ENCODE measurements around the gene TRAPPC12. TPM values are rescaled to one million over a fixed set of nuclear protein-coding genes. Genes with fewer than 3 reads are reported as not detected.
"Not testable (repeated sequence)": the region's sequence is repeated elsewhere in the genome, so short reads cannot be mapped to it uniquely, and the experiment has no call there.

The TRAPPC12 gene
- total RNA-seq, 1 donor from 2014 or later: 89.7 TPM

GRCh38 chr2:3490191-3491170 is 111.0 kb downstream of the TRAPPC12 start:
- Mint-ChIP-seq H3K9me3 (ENCODE audit: unreplicated experiment) (no peaks in the 10 kb centered on the region), H3K4me1 (ENCODE audit: unreplicated experiment) (peaks cover 8% of the 10 kb centered on the region), H3K36me3 (ENCODE audit: unreplicated experiment) (peaks cover 2% of the 10 kb centered on the region), H3K27me3 (ENCODE audit: unreplicated experiment) (no peaks in the 10 kb centered on the region), H3K4me3 (ENCODE audit: unreplicated experiment) (no peak overlapping the region), H3K27ac (ENCODE audit: unreplicated experiment) (no peak overlapping the region)
- peak; percentile 82 for DNase-seq (ENCODE audit: extremely low spot score, unreplicated experiment)
- no peak for TF ChIP-seq CTCF (IDR thresholded peaks at IDR 0.05)

DNA sequence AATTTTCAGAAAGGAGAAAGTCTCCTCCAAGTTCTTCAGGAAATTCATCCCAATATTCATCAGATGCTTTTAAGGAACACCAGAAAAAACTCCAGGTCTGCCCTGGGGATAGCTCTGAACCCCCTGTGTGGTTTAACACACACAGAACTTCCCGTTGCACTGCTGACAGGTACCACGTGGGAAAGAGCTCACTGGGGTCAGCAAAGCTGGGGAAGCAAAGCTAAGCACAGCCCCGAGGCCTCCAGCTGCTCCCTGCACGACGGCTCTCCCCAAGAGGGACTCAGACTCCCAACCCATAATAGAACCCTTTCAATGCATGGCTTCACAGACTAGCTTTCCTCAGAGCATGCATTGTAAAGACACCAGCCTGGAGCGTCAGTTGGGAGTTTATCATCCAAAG is 111.8 kb downstream of the TRAPPC12 start:
- no peak for TF ChIP-seq CTCF (IDR thresholded peaks at IDR 0.05)
- no peaks in the 10 kb centered on the region for H3K9me3 Mint-ChIP-seq (ENCODE audit: unreplicated experiment)

DNA sequence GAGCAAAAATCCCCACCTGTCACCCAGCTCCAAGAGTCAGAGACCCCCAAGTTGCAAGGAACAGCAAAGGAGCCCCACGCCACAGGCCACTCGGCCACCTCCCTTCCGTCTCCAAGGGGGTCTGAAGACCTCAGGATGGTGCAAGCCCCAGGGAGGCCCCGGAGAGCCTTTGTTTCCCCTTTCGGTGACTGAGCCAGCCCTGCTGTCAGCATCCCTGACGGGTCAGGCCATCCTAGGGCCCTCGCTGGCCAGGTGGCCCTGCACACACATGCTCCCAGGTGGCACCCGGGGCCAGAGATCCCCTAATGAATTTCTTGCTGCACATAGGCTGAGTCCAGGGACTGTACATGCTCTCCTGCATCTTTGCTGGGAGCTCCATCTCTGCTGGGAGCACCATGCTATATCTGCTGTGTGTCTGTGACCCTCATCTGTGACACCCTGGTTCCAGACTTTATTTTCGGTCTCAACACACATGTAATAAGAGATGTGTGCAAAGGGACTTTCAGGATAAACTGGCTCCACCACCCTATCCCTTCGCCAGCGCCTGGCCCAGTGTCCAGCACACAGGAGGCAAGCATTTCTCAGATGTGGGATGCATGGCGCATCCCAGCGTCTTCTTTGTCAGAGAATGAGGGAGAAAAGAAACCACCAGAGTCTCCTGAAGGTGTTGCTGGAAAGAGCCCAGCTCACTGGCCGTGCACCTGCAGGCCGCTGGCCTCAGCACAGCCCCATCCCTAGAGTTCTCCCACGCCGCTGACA is 112.4 kb downstream of the TRAPPC12 start:
- no peak overlapping the region for H3K27ac Mint-ChIP-seq (ENCODE audit: unreplicated experiment)
- no peak for TF ChIP-seq CTCF (IDR thresholded peaks at IDR 0.05)
- H3K27me3 Mint-ChIP-seq (ENCODE audit: unreplicated experiment): no peaks in the 10 kb centered on the region
- DNase-seq (ENCODE audit: extremely low spot score, unreplicated experiment): peak; percentile 68
- no peak overlapping the region for H3K4me3 Mint-ChIP-seq (ENCODE audit: unreplicated experiment)
- H3K9me3 Mint-ChIP-seq (ENCODE audit: unreplicated experiment): no peaks in the 10 kb centered on the region
- H3K4me1 Mint-ChIP-seq (ENCODE audit: unreplicated experiment): peaks cover 8% of the 10 kb centered on the region
- H3K36me3 Mint-ChIP-seq (ENCODE audit: unreplicated experiment): peaks cover 4% of the 10 kb centered on the region

More for the DNA sequence above, 111.8 kb downstream of the TRAPPC12 start:
- Mint-ChIP-seq H3K4me3 (ENCODE audit: unreplicated experiment) (no peak overlapping the region), H3K27me3 (ENCODE audit: unreplicated experiment) (no peaks in the 10 kb centered on the region), H3K36me3 (ENCODE audit: unreplicated experiment) (peaks cover 3% of the 10 kb centered on the region), H3K4me1 (ENCODE audit: unreplicated experiment) (peaks cover 8% of the 10 kb centered on the region), H3K27ac (ENCODE audit: unreplicated experiment) (no peak overlapping the region)
- DNase-seq (ENCODE audit: extremely low spot score, unreplicated experiment): peak; percentile 67

DNA sequence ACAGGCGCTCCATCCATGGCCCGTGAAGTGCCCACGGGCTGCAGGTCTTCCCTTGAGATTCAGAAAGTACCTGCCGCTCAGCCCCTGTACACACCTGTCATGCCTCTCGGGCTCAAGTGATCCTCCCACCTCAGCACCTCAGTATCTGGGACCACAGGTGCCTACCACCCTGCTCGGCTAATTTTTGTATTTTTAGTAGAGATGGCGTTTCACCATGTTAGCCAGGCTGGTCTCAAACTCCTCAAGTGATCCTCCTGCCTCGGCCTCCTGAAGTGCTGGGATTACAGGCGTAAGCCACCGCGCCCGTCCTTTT is 112.9 kb downstream of the TRAPPC12 start:
- H3K4me3 Mint-ChIP-seq (ENCODE audit: unreplicated experiment); H3K27me3 Mint-ChIP-seq (ENCODE audit: unreplicated experiment); H3K9me3 Mint-ChIP-seq (ENCODE audit: unreplicated experiment); H3K36me3 Mint-ChIP-seq (ENCODE audit: unreplicated experiment); H3K4me1 Mint-ChIP-seq (ENCODE audit: unreplicated experiment); H3K27ac Mint-ChIP-seq (ENCODE audit: unreplicated experiment): not testable (repeated sequence)
- peak; percentile 34 for DNase-seq (ENCODE audit: extremely low spot score, unreplicated experiment)

DNA sequence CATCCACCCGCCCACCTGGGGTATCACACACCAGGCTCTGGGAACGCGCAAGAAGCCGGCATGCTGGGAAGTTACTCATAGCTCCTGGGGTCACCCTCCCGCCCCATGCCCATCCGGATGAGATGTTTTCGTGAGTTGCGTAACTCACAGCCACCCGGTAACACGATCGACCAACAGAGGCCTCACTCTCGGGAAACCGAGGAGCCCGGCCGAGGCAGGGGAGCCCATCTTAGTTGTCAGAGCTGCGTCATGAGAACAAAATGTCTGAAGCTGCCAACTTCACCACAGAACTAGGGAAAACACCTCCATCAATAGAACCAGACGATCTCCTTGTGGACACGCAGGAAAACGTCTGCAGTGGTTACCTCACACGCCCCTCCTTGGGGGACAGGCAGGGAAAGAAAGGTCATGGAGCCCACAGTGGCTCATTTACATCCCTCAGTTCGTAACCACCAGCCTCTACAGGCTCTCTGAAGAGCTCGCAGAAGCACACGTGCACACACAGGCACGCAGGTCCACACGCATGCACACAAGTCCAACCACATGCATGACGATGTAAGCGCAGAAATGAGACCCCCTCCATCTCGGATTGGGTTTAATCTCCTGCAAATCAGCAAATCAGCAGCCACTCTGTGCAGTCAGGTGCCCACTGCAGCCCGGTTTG is 113.6 kb downstream of the TRAPPC12 start:
- H3K36me3 Mint-ChIP-seq (ENCODE audit: unreplicated experiment): peaks cover 14% of the 10 kb centered on the region
- H3K27me3 Mint-ChIP-seq (ENCODE audit: unreplicated experiment): no peaks in the 10 kb centered on the region
- no peak for TF ChIP-seq CTCF (IDR thresholded peaks at IDR 0.05)
- H3K9me3 Mint-ChIP-seq (ENCODE audit: unreplicated experiment): no peaks in the 10 kb centered on the region
- peak; percentile 78 for DNase-seq (ENCODE audit: extremely low spot score, unreplicated experiment)
- peak overlapping the region; percentile 23 for H3K27ac Mint-ChIP-seq (ENCODE audit: unreplicated experiment)
- H3K4me3 Mint-ChIP-seq (ENCODE audit: unreplicated experiment): no peak overlapping the region
- H3K4me1 Mint-ChIP-seq (ENCODE audit: unreplicated experiment): peaks cover 8% of the 10 kb centered on the region

All from osteocyte (in vitro differentiated cells).